AG09319 (cell line): ENCODE measurements around the gene CLDN4.

Experiments
- DNase-seq: peaks from one replicate; pipeline ENCODE4 v3.0.0-alpha.2; 2010; ENCODE audit warnings: low read depth; ENCODE audit errors: extremely low read depth
- CTCF ChIP-seq: IDR thresholded peaks from 2 replicates; pipeline ENCODE4 v1.5.1; 2011; ENCODE audit warnings: low read depth, mild to moderate bottlenecking, inconsistent platforms, low read length, moderate library complexity

The CLDN4 gene

GRCh38 chr7:73828107-73828803, 2.5 kb upstream of the CLDN4 start:
- DNase-seq, result no peak
- TF ChIP-seq CTCF, result no peak

GRCh38 chr7:73828972-73829371, 1.8 kb upstream of the CLDN4 start:
- no peak for TF ChIP-seq CTCF

DNA sequence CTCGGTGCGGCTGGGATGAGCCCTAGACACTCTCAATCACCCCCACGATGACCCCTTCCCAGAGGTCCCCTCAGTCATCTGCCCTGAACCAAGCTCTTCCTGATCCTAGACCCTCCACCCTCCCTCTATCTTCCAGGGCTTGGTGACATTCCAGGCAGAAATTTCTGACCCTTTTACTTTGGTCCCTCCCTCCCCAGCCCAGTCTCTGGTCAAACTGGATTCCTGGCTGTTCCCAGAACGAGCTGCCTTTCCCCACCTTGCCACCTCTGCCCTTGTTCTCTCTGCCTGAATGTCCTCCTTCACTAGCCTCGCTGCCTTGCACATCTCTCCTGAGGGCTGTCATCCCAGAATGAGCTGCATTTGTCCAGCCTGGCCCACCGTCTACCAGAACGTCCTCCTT, 1.3 kb upstream of the CLDN4 start:
- DNase-seq, result no peak
- TF ChIP-seq CTCF, result no peak

More at GRCh38 chr7:73828972-73829371, 1.8 kb upstream of the CLDN4 start:
- no peak for DNase-seq

DNA sequence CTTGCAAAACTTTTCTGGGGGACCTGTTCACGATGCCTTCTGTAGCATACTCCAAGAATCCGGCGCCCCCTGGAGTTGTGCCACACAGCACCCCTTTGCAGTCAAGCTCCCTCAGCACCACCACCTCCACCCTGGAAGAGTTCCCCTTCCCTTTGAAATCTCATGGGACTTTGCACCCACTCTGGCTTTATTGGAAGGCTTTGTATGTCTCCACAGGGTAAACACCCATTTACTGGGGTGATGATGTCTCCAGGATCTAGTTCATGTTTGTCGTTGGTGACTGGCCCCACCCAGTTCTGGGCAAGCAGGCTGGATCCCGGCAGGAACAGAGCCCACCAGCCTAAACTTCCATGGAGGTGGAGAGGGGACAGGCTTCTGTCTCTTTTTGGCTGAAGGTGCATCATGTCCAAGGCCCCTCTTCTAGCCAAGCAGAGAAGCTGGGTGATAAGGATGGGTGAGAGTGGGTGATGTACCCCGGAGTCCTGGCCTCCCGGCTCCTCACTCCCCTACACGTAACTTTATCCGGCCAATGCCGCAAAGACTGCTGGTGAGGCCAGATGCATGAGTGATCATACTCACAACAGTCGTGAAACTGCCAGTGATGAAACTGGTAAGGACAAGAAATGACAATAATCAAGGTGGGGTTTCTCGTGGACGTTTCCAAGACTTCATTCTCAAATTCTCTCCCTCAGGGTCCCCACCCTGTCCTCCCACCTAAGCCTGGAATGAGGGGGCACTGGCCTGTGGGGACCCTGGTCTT, 695 bp upstream of the CLDN4 start:
- TF ChIP-seq CTCF, result no peak
- no peak for DNase-seq

DNA sequence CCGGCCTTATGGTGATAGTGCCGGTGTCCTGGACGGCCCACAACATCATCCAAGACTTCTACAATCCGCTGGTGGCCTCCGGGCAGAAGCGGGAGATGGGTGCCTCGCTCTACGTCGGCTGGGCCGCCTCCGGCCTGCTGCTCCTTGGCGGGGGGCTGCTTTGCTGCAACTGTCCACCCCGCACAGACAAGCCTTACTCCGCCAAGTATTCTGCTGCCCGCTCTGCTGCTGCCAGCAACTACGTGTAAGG, 713 bp downstream of the CLDN4 start:
- no peak for TF ChIP-seq CTCF
- no peak for DNase-seq

DNA sequence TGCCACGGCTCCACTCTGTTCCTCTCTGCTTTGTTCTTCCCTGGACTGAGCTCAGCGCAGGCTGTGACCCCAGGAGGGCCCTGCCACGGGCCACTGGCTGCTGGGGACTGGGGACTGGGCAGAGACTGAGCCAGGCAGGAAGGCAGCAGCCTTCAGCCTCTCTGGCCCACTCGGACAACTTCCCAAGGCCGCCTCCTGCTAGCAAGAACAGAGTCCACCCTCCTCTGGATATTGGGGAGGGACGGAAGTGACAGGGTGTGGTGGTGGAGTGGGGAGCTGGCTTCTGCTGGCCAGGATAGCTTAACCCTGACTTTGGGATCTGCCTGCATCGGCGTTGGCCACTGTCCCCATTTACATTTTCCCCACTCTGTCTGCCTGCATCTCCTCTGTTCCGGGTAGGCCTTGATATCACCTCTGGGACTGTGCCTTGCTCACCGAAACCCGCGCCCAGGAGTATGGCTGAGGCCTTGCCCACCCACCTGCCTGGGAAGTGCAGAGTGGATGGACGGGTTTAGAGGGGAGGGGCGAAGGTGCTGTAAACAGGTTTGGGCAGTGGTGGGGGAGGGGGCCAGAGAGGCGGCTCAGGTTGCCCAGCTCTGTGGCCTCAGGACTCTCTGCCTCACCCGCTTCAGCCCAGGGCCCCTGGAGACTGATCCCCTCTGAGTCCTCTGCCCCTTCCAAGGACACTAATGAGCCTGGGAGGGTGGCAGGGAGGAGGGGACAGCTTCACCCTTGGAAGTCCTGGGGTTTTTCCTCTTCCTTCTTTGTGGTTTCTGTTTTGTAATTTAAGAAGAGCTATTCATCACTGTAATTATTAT, 1.2 kb downstream of the CLDN4 start:
- TF ChIP-seq CTCF, result no peak
- no peak for DNase-seq

DNA sequence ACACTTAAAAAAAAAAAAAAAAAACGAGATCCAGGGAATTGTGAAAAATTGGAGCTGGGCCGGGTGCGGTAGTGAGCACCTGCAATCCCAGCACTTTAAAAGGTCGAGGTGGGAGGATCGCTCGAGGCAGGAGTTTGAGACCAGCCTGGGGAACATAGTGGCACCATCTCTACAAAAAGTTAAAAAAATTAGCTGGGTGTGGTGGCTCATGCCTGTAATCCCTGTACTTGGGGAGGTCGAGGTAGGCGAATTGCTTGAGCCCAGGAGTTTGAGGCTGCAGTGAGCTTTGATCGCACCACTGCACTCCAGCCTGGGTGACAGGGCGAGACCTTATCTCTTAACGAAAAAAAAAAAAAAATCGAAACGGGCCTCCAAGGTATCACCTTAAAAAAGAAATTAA, 2.0 kb downstream of the CLDN4 start:
- TF ChIP-seq CTCF, result no peak
- DNase-seq, result no peak
